Adrenal gland (tissue), 5 donors: ENCODE results near the gene VARS1.

Experiments
- POLR2A ChIP-seq, 2 donors: fragments of 450-650 bp; IDR thresholded peaks; one replicate each; pipeline ENCODE4 v1.6.1; 2017; ENCODE audit warnings: antibody characterized with exemption in 2 of 2, mild to moderate bottlenecking in 2 of 2, moderate library complexity in 1 of 2
- TF ChIP-seq, protein P1 (sequence below), 6 experiments: fragments of 450-650 bp in 4 of 6; fragments of 200-600 bp in 2 of 6; sonication (generic) in 1 of 6; IDR thresholded peaks; 1 replicate in 5 of 6; 2 replicates in 1 of 6; pipeline versions ENCODE4 v1.5.1 to v1.8.0; 2016 to 2021; ENCODE audit warnings: antibody characterized with exemption in 6 of 6, mild to moderate bottlenecking in 2 of 6, moderate library complexity in 1 of 6
- donor health status: DM: no; HTN: no; CAD: no.

DNA sequence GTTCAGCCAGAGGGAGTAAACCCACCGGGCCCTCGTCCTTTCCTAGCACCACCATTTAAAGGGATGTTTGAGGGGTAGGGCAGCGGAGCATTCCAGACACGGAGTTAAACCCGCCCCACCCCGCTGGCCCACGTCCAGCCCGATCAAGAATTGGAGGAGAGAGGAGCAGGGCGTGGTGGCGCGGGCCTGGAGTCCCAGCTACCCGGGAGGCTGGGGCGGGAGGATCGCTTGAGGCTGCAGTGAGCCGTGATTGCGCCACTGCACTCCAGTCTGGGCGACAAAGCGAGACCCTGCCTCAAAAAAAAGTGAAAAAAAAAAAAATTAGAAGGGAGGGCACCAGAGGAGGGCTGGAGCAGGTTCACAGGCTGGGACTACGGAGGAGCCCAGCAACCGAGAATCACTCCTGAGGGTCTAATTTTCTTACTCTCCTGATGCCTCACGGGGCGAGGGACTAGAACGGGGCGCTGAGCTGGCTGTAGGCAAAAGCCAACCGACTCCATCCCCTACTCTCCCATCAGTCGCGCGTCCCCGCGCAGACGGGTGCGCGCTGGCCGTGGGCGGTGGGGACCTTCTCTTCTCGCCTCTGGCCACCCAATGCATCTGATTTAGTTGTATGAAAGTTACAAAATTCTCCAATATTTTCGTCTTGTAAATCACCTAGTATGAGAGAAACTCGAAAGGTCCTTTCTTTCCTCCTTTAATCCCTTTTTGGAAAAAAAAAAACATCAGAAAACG lies 25.9 kb upstream of the VARS1 start:
- TF ChIP-seq POLR2A (IDR thresholded peaks at IDR 0.05) = no peak
- TF ChIP-seq, protein P1, sequence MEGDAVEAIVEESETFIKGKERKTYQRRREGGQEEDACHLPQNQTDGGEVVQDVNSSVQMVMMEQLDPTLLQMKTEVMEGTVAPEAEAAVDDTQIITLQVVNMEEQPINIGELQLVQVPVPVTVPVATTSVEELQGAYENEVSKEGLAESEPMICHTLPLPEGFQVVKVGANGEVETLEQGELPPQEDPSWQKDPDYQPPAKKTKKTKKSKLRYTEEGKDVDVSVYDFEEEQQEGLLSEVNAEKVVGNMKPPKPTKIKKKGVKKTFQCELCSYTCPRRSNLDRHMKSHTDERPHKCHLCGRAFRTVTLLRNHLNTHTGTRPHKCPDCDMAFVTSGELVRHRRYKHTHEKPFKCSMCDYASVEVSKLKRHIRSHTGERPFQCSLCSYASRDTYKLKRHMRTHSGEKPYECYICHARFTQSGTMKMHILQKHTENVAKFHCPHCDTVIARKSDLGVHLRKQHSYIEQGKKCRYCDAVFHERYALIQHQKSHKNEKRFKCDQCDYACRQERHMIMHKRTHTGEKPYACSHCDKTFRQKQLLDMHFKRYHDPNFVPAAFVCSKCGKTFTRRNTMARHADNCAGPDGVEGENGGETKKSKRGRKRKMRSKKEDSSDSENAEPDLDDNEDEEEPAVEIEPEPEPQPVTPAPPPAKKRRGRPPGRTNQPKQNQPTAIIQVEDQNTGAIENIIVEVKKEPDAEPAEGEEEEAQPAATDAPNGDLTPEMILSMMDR (IDR thresholded peaks at IDR 0.05) = no peak
